GM18508 (cell line): Measurements from ENCODE around the gene CACNA1C.

Experiments
- ATAC-seq: cut with Tn5 transposase; IDR thresholded peaks from one replicate; pipeline ENCODE4 v1.9.1; 2021; ENCODE audit warnings: moderate number of reproducible peaks; ENCODE audit not compliant: insufficient read depth, unreplicated experiment

Gene CACNA1C

DNA sequence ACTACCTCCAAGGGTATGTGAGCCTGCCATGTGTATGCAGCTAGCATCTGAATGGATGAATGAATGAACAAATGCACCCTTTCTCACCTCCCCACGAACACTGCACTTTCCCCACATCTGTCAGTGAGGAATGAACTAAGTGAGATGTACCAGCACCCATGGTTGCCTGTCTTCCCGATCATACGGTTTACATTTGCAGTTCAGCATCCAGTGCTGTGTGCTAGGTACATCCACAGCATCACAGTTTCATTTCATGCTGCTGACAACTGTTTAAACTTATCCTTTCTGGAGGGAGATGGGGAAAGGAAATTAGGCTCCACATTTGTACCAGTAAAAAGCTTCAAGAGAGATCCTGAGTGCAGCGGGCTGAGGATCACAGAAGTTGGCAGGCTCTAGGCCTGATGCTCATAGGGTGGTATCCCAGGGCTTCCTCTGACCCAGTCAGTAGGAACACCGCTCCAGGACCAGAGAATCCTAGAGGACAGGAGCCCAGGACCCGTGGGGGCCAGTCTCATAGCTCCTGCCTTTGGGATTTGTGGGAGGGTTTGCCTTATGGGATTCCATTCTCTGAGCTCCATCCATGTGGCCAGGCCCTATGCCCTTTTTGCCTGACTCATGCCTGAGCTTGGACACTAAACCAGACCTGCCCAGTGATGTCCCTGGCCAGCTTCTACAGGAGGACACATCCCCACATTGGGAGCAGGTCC lies 294.5 kb downstream of the CACNA1C start:
- no peak for ATAC-seq

DNA sequence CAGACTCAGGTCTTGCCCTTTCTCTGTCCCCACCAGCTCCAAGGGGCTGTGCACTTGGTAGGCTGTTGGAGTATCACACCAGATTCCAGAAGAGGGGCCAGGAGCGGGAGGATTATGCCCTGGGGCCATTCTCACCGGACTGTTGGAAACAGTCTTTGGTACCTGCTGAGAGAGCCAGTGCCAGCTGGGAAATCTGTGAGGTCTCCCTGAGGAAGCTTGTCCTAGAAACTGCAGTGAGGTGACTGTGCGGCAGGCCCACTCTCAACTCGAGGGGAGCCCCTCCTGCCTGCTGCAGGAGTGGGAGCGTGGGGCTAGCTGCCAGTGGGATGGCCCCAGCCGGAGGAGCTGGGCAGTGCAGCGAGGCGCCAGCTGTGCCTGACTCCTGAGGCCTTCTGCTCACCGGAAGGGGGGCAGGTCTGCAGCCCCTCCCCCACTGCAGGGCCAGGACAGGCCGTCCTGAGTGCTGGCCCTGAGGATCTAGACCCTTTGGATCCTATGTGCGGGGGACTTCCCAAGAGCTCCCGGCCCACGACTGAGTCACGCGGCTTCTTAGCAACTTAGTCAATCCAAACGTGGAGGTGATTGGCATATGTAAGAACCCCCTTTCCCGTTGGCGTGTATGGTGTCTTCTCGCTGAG lies 295.2 kb downstream of the CACNA1C start:
- no peak for ATAC-seq

DNA sequence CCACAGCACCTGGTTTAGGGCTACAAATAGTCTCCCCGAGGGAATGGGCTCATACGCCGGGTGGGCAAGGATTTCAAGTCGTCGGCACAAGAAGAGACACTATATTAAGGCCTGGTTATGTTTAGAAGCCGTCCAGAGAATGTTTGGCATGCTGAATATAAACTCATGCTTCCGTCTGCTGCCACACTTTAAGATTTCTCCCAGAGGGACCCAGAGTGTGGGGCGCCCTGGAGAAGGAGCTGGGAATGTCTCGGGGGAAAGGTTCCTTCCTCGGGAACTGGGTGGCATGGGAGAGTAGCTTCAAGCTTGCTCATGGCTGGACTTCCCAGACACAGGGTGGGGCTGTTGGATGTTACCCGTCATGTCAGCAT lies 295.7 kb downstream of the CACNA1C start:
- no peak for ATAC-seq

DNA sequence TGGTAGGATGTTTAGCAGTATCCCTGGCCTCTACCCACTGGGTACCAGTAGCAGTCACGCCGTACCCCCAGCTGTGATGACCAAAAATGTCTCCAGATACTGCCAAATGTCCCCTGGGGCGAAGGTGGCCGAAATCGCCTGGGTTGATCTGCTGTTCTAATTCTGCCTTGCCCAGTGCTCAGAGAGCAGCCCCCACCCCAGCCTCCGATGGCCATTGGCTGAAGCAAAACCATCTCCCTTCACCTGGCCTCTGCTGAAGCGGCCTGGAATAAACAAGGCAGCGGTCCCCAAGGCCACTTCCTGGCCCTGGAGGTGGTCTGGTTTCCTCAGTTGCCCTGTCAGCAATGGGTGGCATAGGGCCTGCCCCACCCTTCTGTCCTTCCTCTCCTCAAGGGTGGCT lies 298.4 kb downstream of the CACNA1C start:
- ATAC-seq = no peak

DNA sequence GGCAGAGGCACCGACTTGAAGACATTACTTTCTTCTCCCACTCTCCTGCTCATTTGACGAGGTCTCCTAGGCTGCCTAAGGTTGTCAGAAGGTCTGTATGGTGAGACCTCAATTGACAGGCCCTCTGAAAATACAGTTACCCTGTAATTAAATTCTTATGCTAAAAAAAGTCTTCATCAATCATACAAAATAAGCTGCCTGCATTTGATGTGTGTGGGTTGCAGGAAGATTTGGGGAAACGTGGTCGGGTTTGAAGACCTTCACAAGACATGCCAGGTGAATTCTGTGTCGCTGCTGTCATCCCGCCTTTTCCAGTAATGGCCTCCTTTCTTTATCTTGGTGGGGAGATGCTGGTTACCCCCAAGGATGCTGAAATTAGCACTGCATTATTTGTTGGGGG lies 299.4 kb downstream of the CACNA1C start:
- no peak for ATAC-seq

DNA sequence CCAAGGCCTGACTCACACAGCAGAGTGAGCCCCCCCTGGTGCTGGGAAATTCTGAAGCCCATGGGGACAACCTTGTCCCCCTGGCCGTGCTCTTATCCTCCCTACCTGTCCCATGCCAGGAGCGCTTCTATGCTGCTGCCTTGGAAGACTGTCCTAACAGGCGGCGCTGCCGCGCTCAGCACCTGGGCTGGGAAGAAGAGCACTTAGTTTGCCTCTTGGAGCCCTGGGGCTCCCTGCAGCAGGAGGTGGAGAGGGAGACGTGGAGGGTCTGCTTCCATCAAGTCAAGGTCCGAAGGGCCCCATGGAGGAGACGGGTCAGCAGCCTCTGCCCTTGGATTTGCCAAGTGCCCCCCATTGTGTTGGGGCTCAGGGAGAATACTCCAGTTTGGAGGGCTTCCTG lies 300.5 kb downstream of the CACNA1C start:
- no peak for ATAC-seq

DNA sequence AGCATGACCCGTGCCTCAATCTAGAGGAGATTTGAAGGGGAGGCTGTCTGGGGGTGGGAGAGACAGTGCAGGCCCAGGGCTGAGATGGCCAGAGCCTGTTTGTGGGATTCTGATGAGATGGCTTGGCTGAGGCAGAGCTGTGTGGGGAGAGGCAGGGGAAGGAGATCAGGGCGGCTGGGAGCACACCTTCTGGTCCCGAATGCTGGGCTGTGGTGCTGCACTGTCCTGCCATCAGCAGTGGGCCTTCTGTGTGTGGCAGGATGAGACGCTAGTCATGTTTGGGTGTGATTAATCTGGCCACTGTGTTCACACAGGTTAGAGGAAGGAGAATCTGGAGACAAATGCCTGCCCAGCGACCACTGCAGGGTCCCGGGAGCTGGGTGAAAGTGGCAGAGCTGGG lies 300.9 kb downstream of the CACNA1C start:
- ATAC-seq = no peak

DNA sequence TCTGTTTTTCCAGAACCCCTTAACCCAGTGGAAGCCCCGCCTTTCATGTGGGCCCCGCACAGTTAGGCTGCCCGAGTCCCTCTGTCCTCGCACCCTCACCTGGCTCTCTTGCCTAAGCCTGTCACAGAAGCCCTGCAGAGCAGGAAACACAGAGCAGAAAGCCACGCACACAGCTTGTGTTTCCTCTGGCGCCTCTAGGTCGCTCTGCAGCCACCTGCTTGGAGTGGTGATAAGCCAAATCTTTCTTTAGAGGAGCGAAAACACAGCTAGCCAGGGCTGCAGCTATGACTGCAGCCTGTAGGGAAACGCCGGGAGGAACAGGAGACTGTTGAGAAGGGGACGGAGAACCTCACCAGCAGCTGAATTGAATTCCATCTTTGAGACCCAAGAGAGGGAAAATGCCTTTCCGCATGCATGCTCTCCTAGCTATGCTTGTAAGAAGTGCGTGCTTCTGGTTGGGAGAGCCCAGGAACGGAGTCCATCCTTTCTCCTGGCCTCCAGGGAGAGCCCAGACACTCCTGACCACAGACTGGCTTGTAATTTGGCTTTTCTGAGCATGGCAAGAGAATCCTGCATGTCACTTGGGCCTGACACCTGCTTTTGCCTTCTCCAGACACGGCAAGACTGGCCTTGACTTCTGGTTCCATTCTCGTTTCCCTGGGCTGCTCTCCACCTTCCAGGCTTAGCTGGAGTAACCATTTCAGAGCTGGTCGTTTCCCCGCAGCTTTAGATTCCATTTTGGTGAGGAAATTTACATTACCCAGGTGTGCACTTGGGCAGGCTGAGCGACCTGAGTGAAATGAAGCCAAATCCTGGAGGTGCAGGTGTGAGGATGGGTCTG lies 301.6 kb downstream of the CACNA1C start:
- no peak for ATAC-seq

DNA sequence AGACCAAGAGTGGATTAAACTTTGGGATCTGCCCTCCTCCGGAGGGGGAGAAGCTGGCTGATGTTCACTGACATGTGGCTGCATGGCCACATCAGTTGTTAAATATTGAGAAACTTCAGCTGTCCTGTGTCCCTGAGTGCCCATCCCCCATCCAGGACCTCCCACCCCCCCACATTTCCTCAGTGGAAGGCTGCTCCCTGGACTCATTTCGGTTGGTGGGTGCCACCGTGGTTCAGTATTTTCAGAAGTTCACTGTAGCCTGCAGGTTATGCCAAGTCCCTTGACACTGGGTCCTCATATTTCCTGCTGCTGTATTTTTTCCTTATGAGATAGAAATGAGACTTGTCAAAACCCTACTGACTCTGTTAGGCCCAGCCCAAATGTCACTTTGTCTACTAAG lies 302.4 kb downstream of the CACNA1C start:
- no peak for ATAC-seq

DNA sequence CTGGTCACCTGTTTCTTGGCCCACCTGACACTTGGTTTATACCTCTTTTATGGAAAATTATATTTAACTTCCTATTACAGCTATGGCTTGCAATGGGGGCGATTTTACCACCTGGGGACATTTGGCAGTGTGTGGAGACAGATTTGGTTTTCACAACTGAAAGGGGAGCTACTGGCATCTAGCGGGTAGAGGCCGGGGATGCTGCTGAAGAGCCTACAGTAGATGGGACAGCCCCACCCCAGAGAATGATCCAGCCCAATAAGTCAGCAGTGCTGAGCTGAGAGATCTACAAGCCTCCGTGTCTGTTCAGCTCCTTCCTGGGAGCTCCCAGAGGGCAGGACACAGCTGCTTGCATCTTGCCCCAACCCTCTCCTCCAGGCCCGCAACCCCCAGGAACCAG lies 302.8 kb downstream of the CACNA1C start:
- no peak for ATAC-seq

DNA sequence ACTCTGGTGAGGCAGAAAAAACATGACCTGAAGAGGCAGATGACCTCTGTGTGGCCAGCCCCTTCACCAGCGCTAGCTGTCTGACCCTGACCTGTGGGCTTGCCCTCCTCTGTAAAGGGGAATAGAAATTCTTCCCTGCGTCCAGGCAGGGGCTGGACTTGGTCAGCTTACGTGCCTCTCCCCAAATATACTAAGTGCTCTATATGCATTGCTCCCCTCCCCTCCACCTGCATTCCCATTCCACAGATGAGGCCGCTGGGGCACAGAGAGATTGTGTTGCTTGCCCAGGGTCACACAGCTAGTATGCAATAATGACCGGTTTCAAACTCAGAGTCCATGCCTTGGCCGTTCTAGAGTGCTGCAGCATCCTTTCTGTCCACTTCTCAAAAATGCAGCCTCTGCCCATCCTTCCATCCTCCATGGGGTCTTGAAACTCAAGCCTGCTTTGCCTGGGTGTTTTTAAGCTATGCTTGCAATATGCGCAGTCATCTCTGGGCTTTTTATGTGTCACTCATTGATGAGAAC lies 303.9 kb downstream of the CACNA1C start:
- ATAC-seq = no peak

DNA sequence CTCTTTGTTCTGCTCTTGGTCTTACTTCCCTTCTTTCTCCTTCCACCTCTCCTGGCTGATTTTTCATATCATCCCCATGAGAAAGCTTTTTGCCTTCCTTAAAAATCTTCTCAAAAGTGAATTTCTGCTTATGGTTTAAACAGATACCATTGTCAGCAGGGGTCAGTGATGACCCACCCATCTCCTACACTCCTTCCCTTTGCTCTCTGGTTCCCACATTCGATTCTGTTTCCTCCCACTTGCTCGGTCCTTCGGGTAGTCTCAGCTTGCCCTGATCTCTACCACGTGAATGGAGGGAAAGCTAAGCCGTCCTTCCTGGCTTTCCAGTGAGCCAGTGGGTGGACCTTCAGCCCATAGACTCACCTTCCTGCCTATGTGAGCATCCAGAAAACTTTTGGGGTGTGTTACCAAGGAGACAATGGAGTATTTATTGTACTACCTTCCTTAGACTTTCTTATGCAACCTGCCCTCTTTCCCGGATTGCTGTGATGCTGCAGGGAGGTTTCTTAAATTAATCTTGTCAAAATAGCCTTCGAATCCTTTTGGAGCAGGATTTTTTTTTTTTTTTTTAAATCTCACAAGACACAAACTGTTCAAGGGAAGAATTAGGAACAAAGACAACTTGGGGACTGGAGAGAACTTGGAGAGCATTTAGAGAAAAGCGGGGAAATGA lies 306.3 kb downstream of the CACNA1C start:
- ATAC-seq = no peak

DNA sequence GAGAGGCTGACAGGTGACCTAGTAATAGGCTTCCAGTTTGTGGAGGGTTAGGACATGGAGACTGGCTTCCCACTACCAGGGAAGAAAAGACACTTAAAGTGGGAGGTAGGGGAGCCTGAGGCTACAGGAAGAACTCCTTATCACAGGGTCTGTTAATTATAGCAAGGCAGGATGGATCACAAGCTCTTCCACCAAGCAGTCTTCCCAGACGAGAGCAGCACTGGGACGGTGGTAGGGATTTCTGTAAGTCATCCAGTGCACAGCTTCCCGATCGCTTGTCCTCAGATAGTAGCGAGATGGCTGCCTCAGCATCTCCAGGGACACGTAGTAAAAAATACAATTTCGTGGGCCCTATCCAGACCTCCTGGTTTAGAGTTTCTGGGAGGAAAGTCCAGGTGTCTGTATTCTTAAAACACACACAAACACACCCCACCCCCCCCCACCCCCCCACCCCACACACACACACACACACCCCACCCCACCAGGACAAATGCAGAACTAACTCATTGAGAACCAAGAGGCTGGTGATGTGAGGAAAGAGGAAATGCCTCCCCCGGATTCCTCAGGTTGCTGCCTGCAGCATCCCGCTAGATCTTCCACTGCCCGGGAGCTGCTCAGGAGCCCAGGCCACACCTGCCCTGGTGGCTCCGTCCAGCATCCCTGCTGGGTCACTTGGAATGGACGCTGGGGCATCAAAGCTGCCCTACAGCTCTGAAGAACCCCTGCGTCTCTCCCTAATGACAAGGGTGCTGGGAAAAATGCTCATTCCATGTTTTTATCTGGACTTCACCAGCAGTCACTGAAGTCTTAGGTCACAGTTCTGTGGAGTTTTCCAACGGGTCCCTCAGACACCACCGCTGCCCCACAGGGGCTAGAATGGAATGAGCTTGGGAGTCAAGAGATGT lies 307.2 kb downstream of the CACNA1C start:
- ATAC-seq = no peak

DNA sequence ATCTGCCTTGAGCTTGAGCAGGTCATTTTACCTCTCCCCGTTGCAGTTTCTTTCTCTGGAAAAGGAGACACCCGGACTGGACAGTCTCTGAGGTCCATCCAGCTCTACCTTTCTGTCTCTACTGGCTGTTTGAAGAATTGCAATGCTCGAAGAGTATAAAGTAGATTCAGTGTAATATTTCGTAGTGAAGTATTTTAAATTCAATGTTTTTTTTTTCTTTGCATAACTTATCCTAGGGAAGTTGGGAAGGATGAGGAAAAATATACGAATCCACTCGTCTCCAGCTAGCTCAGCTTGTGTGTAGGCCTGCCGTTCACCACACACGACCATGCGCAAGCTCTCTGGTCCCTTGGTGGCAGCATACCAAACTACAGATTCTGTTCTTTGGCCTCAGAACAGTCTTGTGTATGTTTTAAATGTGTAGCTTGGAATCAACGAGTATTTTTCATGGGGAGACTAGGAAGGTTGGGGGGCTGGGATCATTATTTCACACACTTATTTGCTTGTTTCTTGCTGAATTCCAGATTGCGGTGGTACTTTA lies 307.9 kb downstream of the CACNA1C start:
- ATAC-seq = no peak

DNA sequence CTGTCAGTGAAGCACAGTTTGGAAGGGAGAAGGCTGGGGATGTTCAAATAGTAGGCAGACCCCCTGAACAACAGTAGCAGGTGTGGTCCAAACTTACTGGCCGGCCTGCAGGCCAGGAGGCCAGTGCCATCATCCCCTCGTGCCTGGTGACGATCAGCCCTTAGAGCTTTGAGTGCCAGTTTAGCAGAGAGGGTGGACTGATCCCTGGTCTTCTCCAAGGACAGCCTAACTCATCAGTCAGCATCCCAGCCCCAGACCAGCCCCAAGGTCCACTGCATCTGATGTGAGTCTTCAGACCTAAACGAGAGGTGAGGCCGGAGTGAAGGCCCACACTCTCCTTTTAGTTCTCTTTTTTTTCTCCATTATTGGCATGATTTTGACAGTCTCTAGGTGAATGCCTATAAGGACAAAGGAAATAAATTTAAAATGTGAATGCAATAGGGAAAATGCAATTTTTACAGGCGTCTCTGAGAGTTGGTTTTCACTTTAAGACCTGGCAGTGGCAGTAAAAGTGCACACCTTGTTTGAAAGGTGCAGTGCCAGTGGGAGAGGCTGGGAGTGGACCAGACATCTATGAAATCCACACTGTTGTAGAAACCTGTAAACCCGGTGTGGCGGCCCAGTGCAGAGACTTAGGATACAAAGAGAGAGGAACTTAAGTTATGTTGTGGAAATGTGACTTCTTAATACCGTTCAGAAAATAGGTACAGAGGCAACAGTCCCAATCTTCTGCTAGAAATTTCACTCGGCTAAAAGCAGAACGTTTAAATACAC lies 311.2 kb downstream of the CACNA1C start:
- ATAC-seq = no peak

DNA sequence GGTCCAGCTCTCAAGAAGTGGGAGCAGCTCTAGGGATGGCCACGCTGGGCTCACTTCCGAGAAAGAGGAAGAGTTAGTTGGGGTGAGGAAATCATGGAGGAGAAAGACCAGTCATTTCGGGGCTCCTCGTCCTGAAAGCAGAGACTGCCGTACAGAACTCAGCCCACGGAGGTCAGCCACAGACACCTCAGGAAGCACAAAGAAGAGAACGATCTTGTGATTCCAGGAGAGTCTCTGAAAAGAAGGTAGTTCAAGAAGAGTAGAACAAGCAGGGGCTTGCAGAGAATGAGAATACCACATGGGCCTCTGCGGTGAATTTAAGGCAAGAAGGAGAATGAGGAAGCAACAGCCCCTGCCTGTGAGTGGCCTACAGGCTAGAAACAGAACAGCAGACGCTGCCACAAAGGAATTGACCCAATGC lies 311.9 kb downstream of the CACNA1C start:
- no peak for ATAC-seq

DNA sequence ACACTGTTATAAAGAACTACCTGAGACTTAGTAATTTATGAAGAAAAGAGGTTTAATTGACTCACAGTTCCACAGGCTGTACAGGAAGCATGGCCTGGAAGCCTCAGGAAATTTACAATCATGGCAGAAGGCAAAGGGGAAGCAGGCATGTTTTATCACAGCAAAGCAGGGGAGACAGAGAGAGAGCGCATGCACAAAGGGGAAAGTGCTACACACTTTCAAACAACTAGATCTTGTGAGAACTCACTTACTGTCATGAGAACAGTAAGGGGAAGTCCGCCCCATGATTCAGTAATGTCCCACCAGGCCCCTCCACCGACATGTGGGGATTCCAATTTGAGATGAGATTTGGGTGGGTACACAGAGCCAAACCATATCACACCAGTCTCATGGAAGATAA lies 313.9 kb downstream of the CACNA1C start:
- no peak for ATAC-seq

DNA sequence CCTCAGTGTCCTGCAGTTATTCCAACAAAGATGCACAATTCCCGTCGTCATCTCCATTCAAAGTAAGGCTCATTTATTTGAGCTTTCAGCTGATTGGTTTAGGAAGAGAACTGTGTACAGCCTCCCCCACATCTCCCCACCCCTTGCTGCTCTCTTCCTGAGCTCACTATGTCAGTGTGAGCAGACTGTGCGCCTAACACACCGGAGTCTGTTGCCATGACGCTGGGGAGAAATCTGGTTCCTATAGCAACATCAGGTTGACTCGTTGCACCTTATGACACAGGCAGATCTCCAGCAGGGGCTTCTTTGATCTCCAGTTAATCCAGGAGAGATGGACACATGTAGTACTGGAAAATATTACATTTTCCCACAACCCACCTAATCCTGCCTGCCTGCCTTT lies 319.4 kb downstream of the CACNA1C start:
- ATAC-seq = no peak

DNA sequence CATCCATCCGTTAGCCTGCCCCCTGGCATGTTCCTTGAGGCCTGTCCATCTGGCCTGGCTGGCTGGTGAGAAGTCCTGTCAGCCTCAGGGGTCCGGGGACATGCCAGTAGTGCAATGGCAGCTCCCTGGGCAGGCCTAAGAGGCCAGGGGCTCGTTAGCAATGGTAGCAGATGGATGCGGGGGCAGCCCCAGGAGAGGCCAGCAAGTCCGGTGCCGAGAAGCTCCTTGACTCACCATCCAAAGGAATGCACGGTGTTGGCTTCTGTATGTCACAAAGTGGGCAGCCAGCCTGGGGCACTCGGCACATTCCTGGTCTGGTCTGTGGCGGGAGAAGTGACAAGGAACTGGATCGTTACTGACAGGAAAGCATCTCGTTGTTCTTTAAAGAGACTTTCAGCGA lies 319.9 kb downstream of the CACNA1C start:
- no peak for ATAC-seq
